ENCODE data around the gene SOX12.

DNA sequence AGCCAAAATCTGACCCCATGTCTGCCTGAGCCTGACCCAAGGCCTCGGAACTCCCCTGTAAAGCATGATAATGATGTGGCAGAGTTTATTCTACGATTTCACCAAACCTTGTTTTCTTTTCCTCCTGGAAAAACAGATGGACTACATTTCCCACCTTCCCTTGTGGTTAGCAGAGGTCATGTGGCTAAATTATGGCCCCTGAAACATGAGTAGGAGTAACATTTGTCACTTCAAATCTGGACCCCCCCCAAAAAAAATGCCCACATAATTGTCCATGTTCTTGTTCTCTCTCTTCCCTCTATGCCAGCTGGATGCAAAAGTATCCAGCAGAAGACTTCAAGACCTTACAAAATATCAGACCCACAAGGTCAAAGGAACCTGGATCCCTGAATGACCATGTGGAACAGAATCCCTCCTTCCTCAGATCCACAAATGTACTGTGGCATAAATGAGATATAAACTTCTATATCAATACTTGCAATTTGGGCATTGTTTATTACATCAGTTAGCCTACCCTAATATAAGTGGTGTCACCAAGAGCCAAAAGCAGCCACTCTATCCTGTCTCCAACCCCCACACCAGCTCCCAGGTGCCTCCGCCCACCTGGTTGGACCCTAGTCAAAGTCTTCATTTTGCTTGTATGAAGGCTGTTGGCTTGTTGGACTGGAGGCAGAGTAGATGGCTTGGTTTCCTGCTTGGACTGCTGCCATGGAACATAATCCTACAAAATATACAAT is 36.2 kb upstream of the SOX12 start:
- TF ChIP-seq, protein P1, sequence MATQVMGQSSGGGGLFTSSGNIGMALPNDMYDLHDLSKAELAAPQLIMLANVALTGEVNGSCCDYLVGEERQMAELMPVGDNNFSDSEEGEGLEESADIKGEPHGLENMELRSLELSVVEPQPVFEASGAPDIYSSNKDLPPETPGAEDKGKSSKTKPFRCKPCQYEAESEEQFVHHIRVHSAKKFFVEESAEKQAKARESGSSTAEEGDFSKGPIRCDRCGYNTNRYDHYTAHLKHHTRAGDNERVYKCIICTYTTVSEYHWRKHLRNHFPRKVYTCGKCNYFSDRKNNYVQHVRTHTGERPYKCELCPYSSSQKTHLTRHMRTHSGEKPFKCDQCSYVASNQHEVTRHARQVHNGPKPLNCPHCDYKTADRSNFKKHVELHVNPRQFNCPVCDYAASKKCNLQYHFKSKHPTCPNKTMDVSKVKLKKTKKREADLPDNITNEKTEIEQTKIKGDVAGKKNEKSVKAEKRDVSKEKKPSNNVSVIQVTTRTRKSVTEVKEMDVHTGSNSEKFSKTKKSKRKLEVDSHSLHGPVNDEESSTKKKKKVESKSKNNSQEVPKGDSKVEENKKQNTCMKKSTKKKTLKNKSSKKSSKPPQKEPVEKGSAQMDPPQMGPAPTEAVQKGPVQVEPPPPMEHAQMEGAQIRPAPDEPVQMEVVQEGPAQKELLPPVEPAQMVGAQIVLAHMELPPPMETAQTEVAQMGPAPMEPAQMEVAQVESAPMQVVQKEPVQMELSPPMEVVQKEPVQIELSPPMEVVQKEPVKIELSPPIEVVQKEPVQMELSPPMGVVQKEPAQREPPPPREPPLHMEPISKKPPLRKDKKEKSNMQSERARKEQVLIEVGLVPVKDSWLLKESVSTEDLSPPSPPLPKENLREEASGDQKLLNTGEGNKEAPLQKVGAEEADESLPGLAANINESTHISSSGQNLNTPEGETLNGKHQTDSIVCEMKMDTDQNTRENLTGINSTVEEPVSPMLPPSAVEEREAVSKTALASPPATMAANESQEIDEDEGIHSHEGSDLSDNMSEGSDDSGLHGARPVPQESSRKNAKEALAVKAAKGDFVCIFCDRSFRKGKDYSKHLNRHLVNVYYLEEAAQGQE (IDR thresholded peaks at IDR 0.05), result no peak
- TF ChIP-seq, protein P2, sequence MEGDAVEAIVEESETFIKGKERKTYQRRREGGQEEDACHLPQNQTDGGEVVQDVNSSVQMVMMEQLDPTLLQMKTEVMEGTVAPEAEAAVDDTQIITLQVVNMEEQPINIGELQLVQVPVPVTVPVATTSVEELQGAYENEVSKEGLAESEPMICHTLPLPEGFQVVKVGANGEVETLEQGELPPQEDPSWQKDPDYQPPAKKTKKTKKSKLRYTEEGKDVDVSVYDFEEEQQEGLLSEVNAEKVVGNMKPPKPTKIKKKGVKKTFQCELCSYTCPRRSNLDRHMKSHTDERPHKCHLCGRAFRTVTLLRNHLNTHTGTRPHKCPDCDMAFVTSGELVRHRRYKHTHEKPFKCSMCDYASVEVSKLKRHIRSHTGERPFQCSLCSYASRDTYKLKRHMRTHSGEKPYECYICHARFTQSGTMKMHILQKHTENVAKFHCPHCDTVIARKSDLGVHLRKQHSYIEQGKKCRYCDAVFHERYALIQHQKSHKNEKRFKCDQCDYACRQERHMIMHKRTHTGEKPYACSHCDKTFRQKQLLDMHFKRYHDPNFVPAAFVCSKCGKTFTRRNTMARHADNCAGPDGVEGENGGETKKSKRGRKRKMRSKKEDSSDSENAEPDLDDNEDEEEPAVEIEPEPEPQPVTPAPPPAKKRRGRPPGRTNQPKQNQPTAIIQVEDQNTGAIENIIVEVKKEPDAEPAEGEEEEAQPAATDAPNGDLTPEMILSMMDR (IDR thresholded peaks at IDR 0.05; ENCODE audit: low read depth, low read length, missing input control), result no peak
- TF ChIP-seq RAD21 (IDR thresholded peaks at IDR 0.05) (no peak), FOXA1 (IDR thresholded peaks at IDR 0.05) (no peak)
- TF ChIP-seq, protein P3, sequence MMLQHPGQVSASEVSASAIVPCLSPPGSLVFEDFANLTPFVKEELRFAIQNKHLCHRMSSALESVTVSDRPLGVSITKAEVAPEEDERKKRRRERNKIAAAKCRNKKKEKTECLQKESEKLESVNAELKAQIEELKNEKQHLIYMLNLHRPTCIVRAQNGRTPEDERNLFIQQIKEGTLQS (IDR thresholded peaks at IDR 0.05), result no peak

Measured in liver (tissue), 3 donors.